Fibroblast of lung (primary cell): ENCODE measurements around the gene ENTREP3. TPM values are rescaled to one million over a fixed set of nuclear protein-coding genes. Genes with fewer than 3 reads are reported as not detected.

Experiments
- DNase-seq, 2 donors: peaks; one replicate each; pipeline versions ENCODE4 v3.0.0 to v3.0.0-alpha.2; 2010; ENCODE audit warnings: low read depth in 2 of 2
- H2AFZ ChIP-seq: 2 replicates; pipeline ENCODE4 v1.5.1; 2012; ENCODE audit warnings: low read length, control low read depth, inconsistent platforms
- H3K27ac ChIP-seq: 2 replicates; pipeline ENCODE4 v1.5.1; 2011; ENCODE audit warnings: low read length, control low read depth; ENCODE audit not compliant: insufficient read depth
- H3K27me3 ChIP-seq: 2 replicates; pipeline ENCODE4 v1.5.1; 2011; ENCODE audit warnings: mild to moderate bottlenecking, low read length; ENCODE audit not compliant: control insufficient read depth, insufficient read depth
- H3K36me3 ChIP-seq: 2 replicates; pipeline ENCODE4 v1.5.1; 2011; ENCODE audit warnings: low read length; ENCODE audit not compliant: control insufficient read depth, insufficient read depth
- H3K4me1 ChIP-seq: 2 replicates; pipeline ENCODE4 v1.5.1; 2011; ENCODE audit warnings: low read length; ENCODE audit not compliant: control insufficient read depth, insufficient read depth; ENCODE audit errors: extremely low read depth
- H3K4me2 ChIP-seq: 2 replicates; pipeline ENCODE4 v1.5.1; 2011; ENCODE audit warnings: low read length, control low read depth; ENCODE audit not compliant: insufficient read depth; ENCODE audit errors: extremely low read depth
- H3K4me3 ChIP-seq, 4 experiments: fragments of 200-600 bp in 1 of 4; sonication (generic) in 1 of 4; replicated peaks in 1 of 4; 2 replicates each; pipeline ENCODE4 v1.5.1; 2011 to 2016; ENCODE audit warnings: low read length in 4 of 4, low read depth in 3 of 4, mild to moderate bottlenecking in 3 of 4, control low read depth in 2 of 4, inconsistent platforms in 1 of 4, mixed read lengths in 1 of 4; ENCODE audit not compliant: insufficient read depth in 1 of 4; ENCODE audit errors: control extremely low read depth in 1 of 4
- H3K79me2 ChIP-seq: 2 replicates; pipeline ENCODE4 v1.5.1; 2012; ENCODE audit warnings: mild to moderate bottlenecking, low read length, inconsistent platforms; ENCODE audit not compliant: control insufficient read depth, insufficient read depth
- H3K9ac ChIP-seq: 2 replicates; pipeline ENCODE4 v1.5.1; 2011; ENCODE audit warnings: mild to moderate bottlenecking, low read length, control low read depth; ENCODE audit not compliant: insufficient read depth
- H3K9me3 ChIP-seq: 2 replicates; pipeline ENCODE4 v1.5.1; 2012; ENCODE audit warnings: low read depth, low read length; ENCODE audit not compliant: control insufficient read depth, insufficient read depth
- H4K20me1 ChIP-seq: 2 replicates; pipeline ENCODE4 v1.5.1; 2011; ENCODE audit warnings: low read length; ENCODE audit not compliant: control insufficient read depth, insufficient read depth; ENCODE audit errors: extremely low read depth
- EZH2 ChIP-seq: IDR thresholded peaks from 2 replicates; pipeline ENCODE4 v1.5.1; 2012; ENCODE audit warnings: low read length, control low read depth, mild to moderate bottlenecking; ENCODE audit errors: missing control alignments
- polyA plus RNA-seq, 2 donors: library from polyadenylated mRNA; depleted of rRNA in 1 of 2; stranded (reverse) in 1 of 2; unstranded in 1 of 2; fragments of >200 nt; gene quantifications; 2 replicates each; pipeline ENCODE4 v1.2.1, GENCODE V29; 2011 to 2012; ENCODE audit warnings: missing spikeins in 1 of 2
- total RNA-seq: library from RNA; depleted of rRNA; stranded (reverse); fragments of >200 nt; gene quantifications from 2 replicates; pipeline ENCODE4 v1.2.1, GENCODE V29; 2014
- TF ChIP-seq, protein P1 (sequence below), 2 donors: IDR thresholded peaks in 1 of 2; conservative IDR thresholded peaks in 1 of 2; 1 replicate in 1 of 2; 2 replicates in 1 of 2; pipeline ENCODE4 v1.5.1; 2011 to 2012; ENCODE audit warnings: low read length in 2 of 2, control low read depth in 1 of 2, inconsistent platforms in 1 of 2, low read depth in 1 of 2, mild to moderate bottlenecking in 1 of 2

The ENTREP3 gene
- total and polyA plus RNA-seq, 2 donors (not counting 1 experiment from before 2014, with no cell fraction given), result 8.5 to 12.9 TPM

GRCh38 chr1:155205035-155205434, 50.2 kb downstream of the ENTREP3 start:
- H2AFZ ChIP-seq, result no peak overlapping the region
- H3K79me2 ChIP-seq, result no peaks in the 10 kb centered on the region
- no peak for TF ChIP-seq EZH2
- TF ChIP-seq, protein P1, sequence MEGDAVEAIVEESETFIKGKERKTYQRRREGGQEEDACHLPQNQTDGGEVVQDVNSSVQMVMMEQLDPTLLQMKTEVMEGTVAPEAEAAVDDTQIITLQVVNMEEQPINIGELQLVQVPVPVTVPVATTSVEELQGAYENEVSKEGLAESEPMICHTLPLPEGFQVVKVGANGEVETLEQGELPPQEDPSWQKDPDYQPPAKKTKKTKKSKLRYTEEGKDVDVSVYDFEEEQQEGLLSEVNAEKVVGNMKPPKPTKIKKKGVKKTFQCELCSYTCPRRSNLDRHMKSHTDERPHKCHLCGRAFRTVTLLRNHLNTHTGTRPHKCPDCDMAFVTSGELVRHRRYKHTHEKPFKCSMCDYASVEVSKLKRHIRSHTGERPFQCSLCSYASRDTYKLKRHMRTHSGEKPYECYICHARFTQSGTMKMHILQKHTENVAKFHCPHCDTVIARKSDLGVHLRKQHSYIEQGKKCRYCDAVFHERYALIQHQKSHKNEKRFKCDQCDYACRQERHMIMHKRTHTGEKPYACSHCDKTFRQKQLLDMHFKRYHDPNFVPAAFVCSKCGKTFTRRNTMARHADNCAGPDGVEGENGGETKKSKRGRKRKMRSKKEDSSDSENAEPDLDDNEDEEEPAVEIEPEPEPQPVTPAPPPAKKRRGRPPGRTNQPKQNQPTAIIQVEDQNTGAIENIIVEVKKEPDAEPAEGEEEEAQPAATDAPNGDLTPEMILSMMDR (conservative IDR thresholded peaks at IDR 0.05 in 1 of 2, IDR thresholded peaks at IDR 0.05 in 1 of 2; ENCODE audit: low read depth in 1 of 2, low read length in 2 of 2), result no peak
- no peaks in the 10 kb centered on the region for H3K27me3 ChIP-seq
- H4K20me1 ChIP-seq, result no peaks in the 10 kb centered on the region
- H3K9me3 ChIP-seq, result no peaks in the 10 kb centered on the region
- H3K4me3 ChIP-seq, result no peak overlapping the region
- no peak for DNase-seq
- peaks cover 15% of the 10 kb centered on the region for H3K4me1 ChIP-seq
- peaks cover 13% of the 10 kb centered on the region for H3K36me3 ChIP-seq
- H3K9ac ChIP-seq, result no peak overlapping the region
- no peak overlapping the region for H3K27ac ChIP-seq
- no peak overlapping the region for H3K4me2 ChIP-seq

DNA sequence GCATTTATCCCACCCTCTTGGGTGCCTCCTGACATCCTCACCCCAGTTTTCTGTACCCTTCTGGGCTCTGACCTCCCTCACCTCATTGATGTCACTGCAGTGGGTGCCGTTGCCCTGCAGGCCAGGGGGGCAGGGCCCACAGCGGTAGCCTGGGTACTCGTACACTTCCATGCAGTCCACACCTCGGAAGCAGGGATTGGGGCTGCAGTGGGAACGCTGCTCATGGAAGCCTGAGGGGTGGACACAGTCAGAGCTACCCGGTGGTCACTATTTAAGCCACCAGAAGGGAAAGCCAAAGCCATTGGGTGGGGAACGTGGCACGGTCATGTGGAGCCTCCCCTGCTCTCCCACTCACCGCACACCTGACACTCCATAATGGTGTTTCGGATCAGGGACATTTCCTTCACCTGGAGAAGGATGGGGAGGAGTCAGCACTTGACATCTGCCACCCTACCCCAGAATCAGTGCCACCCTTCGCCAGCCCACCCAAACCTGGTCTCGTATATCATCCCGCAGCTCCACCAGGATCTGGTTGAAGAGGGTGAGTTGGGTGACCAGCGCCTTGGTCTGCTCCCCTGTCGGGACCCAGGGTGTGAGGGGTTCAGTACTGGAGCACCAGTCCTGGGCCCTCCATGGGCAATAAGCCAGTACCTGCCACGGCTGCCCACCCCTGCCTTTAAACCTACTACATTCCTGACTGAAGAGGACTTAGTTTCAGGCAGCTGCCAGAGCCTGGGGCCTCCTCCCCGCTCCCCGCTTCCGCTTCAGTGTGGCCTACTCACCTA, 52.4 kb downstream of the ENTREP3 start:
- Histone ChIP-seq H3K27me3 (no peaks in the 10 kb centered on the region), H3K4me3 (no peak overlapping the region), H3K27ac (no peak overlapping the region), H3K4me1 (peaks cover 12% of the 10 kb centered on the region), H3K9ac (no peak overlapping the region), H3K4me2 (no peak overlapping the region), H2AFZ (no peak overlapping the region), H3K9me3 (no peaks in the 10 kb centered on the region), H3K36me3 (peaks cover 19% of the 10 kb centered on the region), H4K20me1 (no peaks in the 10 kb centered on the region), H3K79me2 (no peaks in the 10 kb centered on the region)
- TF ChIP-seq, protein P1 (conservative IDR thresholded peaks at IDR 0.05 in 1 of 2, IDR thresholded peaks at IDR 0.05 in 1 of 2; ENCODE audit: low read depth in 1 of 2, low read length in 2 of 2), result no peak
- TF ChIP-seq EZH2, result no peak
- DNase-seq, result no peak

- Histone ChIP-seq H3K4me3 (no peak overlapping the region), H3K36me3 (peaks cover 22% of the 10 kb centered on the region), H3K27ac (no peak overlapping the region), H3K9me3 (no peaks in the 10 kb centered on the region), H3K27me3 (no peaks in the 10 kb centered on the region), H3K79me2 (no peaks in the 10 kb centered on the region), H3K9ac (no peak overlapping the region), H2AFZ (no peak overlapping the region), H4K20me1 (no peaks in the 10 kb centered on the region), H3K4me2 (no peak overlapping the region), H3K4me1 (peaks cover 6% of the 10 kb centered on the region)
- no peak for TF ChIP-seq EZH2
- TF ChIP-seq, protein P1 (conservative IDR thresholded peaks at IDR 0.05 in 1 of 2, IDR thresholded peaks at IDR 0.05 in 1 of 2; ENCODE audit: low read depth in 1 of 2, low read length in 2 of 2), result no peak
- DNase-seq, result no peak
Measured at GRCh38 chr1:155202198-155202597, 53.1 kb downstream of the ENTREP3 start.
